Psoas muscle (tissue), 8 donors: ENCODE data around the gene NABP1. TPM values are rescaled to one million over a fixed set of nuclear protein-coding genes. Genes with fewer than 3 reads are reported as not detected.

Experiments
- ATAC-seq, 4 donors: fragments of 200-7000 bp; cut with Tn5 transposase; one replicate each; pipeline ENCODE4 v1.9.1; 2020; ENCODE audit warnings: moderate library complexity in 3 of 4, mild to moderate bottlenecking in 2 of 4
- DNase-seq, 2 donors: peaks; one replicate each; pipeline ENCODE4 v3.0.0-alpha.2; 2020
- H3K27ac ChIP-seq: fragments of 200-600 bp; one replicate; pipeline ENCODE4 v1.8.0; 2022
- H3K27me3 ChIP-seq, 3 donors: fragments of 200-600 bp in 1 of 3; one replicate each; pipeline versions ENCODE4 v1.6.1 to v1.8.0; 2013 to 2022; ENCODE audit warnings: low read length in 2 of 3, mild to moderate bottlenecking in 2 of 3, moderate library complexity in 1 of 3; ENCODE audit not compliant: insufficient read depth in 3 of 3
- H3K36me3 ChIP-seq, 2 donors: fragments of 200-600 bp in 1 of 2; one replicate each; pipeline versions ENCODE4 v1.6.1 to v1.8.0; 2013 to 2022; ENCODE audit warnings: low read depth in 1 of 2, mild to moderate bottlenecking in 1 of 2, moderate library complexity in 1 of 2; ENCODE audit not compliant: insufficient read depth in 1 of 2
- H3K4me1 ChIP-seq: fragments of 200-600 bp; one replicate; pipeline ENCODE4 v1.8.0; 2022
- H3K4me3 ChIP-seq: fragments of 200-600 bp; one replicate; pipeline ENCODE4 v1.8.0; 2022; ENCODE audit warnings: mild to moderate bottlenecking
- H3K9me3 ChIP-seq: fragments of 200-600 bp; one replicate; pipeline ENCODE4 v1.8.0; 2022
- CTCF ChIP-seq: fragments of 200-600 bp; IDR thresholded peaks from one replicate; pipeline ENCODE4 v1.8.0; 2022; ENCODE audit warnings: antibody characterized with exemption
- WGBS, 3 donors: extraction: QIAGEN DNeasy Blood & Tissue Kit; methylation state at CpG; one replicate each; pipeline versions ENCODE4 v1.1.6 to v1.1.7; 2013; 5-methylcytosine and 5-hydroxymethylcytosine counted together
- intact Hi-C, 2 donors: fragments of 100-400 bp; cut with DNase I; formaldehyde crosslinking; loops; one replicate each; pipeline versions ENCODE4 v1.11.0 to v1.14.2; 2022
- polyA plus RNA-seq, 3 donors: library from polyadenylated mRNA; stranded (reverse); fragments of 200-250 nt; gene quantifications; one replicate each; pipeline ENCODE4 v1.2.3, GENCODE V29; 2013
- total RNA-seq, 4 donors: library from RNA; stranded (reverse); fragmentation: NEBNext Ultra II Directional in 2 of 4; extraction: Animal tissue kit (Norgen Biotek cat#: 25700) in 2 of 4; gene quantifications; one replicate each; pipeline versions ENCODE4 v1.2.1 to v1.2.4, GENCODE V29; 2021 to 2023
- donor health status: healthy with polysubstance abuse.
- donor health status: DM: no; HTN: no; CAD: no; lungs with moderate emphysema.
- donor health status: Bipolar disorder and iron deficiency.
- donor health status: healthy.
- donor health status: DM: yes; HTN: yes; CAD: no.
- donor health status: DM: no; HTN: no; CAD: no.
- donor health status: DM: no; HTN: no; CAD: no.
- donor health status: DM: yes; HTN: yes; CAD: no.

Gene NABP1
- total and polyA plus RNA-seq, 7 donors: 4.0 to 41.6 (median 8.4) TPM

- H3K4me1 ChIP-seq: no peaks in the 10 kb centered on the region
- H3K4me3 ChIP-seq: no peak overlapping the region
- DNase-seq: no peak
- no peak for ATAC-seq
- no peaks in the 10 kb centered on the region for H3K9me3 ChIP-seq
- WGBS, 3 donors: 89 to 94% (median 92%) methylated on average over 13 of the region's 13 CpGs
- intact Hi-C loops: no loop called here
- TF ChIP-seq CTCF: no peak
- H3K36me3 ChIP-seq: no peaks in the 10 kb centered on the region
- H3K27ac ChIP-seq: no peak overlapping the region
- no peaks in the 10 kb centered on the region for H3K27me3 ChIP-seq
Observed at GRCh38 chr2:191719938-191720337, 42.0 kb downstream of the NABP1 start.

- WGBS, 3 donors: 70 to 80% (median 70%) methylated on average over 2 of the region's 2 CpGs
- TF ChIP-seq CTCF: no peak
- DNase-seq (no peak), ATAC-seq (no peak)
- H3K36me3 ChIP-seq: no peaks in the 10 kb centered on the region
- H3K27me3 ChIP-seq: no peaks in the 10 kb centered on the region
- no peaks in the 10 kb centered on the region for H3K9me3 ChIP-seq
- no peak overlapping the region for H3K27ac ChIP-seq
- no peaks in the 10 kb centered on the region for H3K4me1 ChIP-seq
- intact Hi-C loops: no loop called here
- H3K4me3 ChIP-seq: no peak overlapping the region
Observed at GRCh38 chr2:191721331-191721730, 43.4 kb downstream of the NABP1 start.

GRCh38 chr2:191724015-191724414 lies 46.1 kb downstream of the NABP1 start:
- intact Hi-C loops: no loop called here
- Histone ChIP-seq H3K27ac (no peak overlapping the region), H3K27me3 (no peaks in the 10 kb centered on the region), H3K4me3 (no peak overlapping the region), H3K4me1 (no peaks in the 10 kb centered on the region), H3K36me3 (no peaks in the 10 kb centered on the region), H3K9me3 (no peaks in the 10 kb centered on the region)
- no peak for TF ChIP-seq CTCF
- 36 to 54% (median 40%) methylated on average over 1 of the region's 1 CpG for WGBS, 3 donors
- no peak for ATAC-seq
- DNase-seq: no peak

GRCh38 chr2:191728750-191729624 lies 51.1 kb downstream of the NABP1 start:
- H3K4me3 ChIP-seq: no peak overlapping the region
- H3K9me3 ChIP-seq: no peaks in the 10 kb centered on the region
- intact Hi-C loops: no loop called here
- no peaks in the 10 kb centered on the region for H3K36me3 ChIP-seq
- 79 to 88% (median 81%) methylated on average over 5 of the region's 5 CpGs for WGBS, 3 donors
- no peak for DNase-seq
- H3K27me3 ChIP-seq: peaks cover 0 to 6% (median 3%) of the 10 kb centered on the region in 3 donors
- TF ChIP-seq CTCF: no peak
- ATAC-seq: no peak
- no peak overlapping the region for H3K27ac ChIP-seq
- H3K4me1 ChIP-seq: no peaks in the 10 kb centered on the region

GRCh38 chr2:191730263-191730662 lies 52.3 kb downstream of the NABP1 start:
- no peaks in the 10 kb centered on the region for H3K36me3 ChIP-seq
- ATAC-seq: no peak

More at GRCh38 chr2:191730263-191730662, 52.3 kb downstream of the NABP1 start:
- DNase-seq: no peak
- TF ChIP-seq CTCF: no peak
- Histone ChIP-seq H3K27ac (no peak overlapping the region), H3K27me3 (peaks cover 0 to 6% (median 3%) of the 10 kb centered on the region in 3 donors), H3K9me3 (no peaks in the 10 kb centered on the region), H3K4me3 (no peak overlapping the region), H3K4me1 (no peaks in the 10 kb centered on the region)
- intact Hi-C loops: no loop called here
